GM18505 (cell line): ENCODE data around the gene PAM.
A peak's percentile ranks its signal among the peaks of the same experiment; 100 is the strongest.

Experiments
- ATAC-seq: cut with Tn5 transposase; IDR thresholded peaks from one replicate; pipeline ENCODE4 v1.9.1; 2021; ENCODE audit not compliant: unreplicated experiment
- POLR2A ChIP-seq: IDR thresholded peaks from 4 replicates; pipeline ENCODE4 v1.6.1; 2011; ENCODE audit warnings: borderline replicate concordance; ENCODE audit not compliant: insufficient read depth, insufficient read length; ENCODE audit errors: extremely low read depth

The PAM gene

DNA sequence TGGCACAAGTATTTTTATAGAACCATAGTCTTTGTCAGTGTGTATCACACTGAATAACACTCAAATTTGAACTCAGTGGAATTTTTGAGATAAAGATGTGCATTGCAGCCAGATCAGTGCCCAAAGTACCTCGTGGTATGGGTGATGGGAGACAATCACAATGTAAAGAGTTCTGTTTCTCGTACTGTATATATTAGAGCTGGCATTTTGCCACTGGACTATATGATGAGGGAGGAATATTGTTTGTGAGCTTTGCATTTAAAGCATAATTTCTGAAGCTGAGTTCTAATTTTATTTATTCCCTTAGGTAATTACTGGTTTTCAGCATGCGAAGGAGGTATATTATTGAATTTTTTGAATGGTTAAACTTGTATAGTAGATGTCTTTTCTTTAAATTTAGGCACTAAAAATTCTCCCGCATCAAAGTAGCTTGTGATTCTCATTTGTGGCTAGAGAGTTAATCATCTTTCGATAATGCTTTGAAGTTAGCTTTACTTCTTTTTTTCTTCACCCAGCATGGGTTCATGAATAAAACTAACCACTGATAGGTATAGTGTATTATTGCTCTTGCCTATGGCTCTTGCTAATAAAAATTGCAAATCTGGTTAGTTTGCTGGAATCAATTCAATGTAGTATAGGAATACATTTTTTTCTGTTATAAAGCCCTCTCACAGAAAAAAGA is 43.1 kb downstream of the PAM start:
- no peak for ATAC-seq
- no peak for TF ChIP-seq POLR2A

DNA sequence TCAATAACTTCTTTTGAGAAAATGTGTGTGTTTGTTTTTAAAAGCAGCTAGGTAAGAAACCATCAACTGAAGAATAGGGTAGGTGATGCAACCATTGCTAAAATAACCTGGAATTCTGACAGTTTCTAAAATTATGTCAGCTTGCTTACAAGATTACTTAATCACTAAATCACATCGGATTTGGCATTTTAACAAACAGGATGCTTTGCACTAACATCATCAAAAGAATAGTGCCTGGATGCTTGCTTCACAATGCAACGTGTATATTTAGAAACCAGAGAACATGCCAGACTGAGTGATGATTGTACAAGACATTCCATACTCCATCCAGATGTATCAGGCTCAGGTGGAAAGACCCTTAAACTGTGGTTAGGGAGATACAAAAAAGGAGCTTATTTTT is 43.9 kb downstream of the PAM start:
- no peak for ATAC-seq
- no peak for TF ChIP-seq POLR2A

DNA sequence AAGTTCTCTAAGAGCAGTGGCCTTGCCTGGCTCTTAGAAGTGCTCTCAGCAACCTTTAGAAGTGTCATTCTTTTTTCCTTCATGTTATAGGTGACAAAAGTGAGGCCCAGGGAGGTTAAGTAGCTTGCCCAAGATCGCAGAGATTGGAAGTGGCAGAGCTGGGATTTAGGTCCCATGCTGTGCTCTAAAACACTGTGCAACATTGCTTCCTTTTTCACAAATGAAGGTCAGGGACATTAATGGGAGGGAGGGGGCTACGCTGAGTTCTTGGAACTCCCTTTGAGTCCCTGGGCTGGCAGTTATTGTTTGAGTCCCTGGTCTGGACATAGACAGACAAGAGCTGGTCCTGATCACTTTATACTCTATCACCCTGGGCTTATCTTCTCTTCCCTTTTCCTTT is 45.3 kb downstream of the PAM start:
- no peak for ATAC-seq
- TF ChIP-seq POLR2A = no peak

DNA sequence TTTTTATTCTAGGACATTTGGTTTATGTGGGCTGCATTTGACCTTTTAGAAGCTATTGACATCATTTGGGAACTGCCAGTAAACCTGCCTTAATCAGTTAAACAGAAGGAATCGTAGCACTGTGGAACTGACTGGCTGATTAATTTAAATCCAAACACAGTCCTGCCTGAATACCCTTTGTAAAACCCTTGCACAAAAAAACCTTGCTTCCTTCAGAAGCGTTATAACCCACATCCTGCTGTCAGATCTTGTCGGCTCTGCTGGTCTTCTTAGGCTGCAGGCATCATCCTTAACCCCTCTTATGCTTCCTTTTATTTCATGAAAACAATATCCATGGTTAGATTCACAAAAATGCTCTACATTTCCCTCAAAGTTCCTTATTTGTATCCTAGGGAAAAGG is 46.3 kb downstream of the PAM start:
- no peak for ATAC-seq

DNA sequence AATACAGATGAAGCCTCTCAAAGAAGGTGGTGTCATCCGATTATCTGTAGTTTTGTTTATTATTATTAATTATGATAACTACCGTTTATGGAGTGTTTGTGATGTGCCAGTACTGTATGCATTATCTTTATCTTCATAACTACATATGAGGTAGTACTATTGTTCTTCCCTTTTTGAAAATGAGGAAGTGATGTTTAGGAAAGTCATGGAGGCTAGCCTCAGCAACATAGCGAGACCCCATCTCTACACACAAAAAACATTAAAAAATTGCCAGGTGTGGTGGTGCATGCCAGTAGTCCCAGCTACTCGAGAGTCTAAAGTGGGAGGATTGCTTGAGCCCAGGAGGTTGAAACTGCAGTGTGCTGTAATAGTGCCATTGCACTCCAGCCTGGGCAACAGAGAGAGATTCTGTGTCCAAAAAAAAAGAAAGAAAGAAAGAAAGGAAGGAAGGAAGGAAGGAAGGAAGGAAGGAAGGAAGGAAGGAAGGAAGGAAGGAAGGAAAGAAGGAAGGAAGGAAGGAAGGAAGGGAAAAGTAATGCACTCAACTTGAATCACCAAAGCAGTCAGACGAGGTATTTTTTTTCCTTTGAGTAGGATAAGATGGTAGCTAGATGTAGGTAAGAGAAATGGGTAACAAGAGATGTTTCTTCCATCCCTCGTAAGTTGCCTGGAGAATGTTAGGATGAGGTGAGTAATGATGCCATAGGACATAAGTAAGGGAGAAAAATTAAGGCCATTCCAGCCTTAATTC is 47.8 kb downstream of the PAM start:
- no peak for TF ChIP-seq POLR2A
- ATAC-seq = no peak

More for the DNA sequence above, 46.3 kb downstream of the PAM start:
- TF ChIP-seq POLR2A = no peak

DNA sequence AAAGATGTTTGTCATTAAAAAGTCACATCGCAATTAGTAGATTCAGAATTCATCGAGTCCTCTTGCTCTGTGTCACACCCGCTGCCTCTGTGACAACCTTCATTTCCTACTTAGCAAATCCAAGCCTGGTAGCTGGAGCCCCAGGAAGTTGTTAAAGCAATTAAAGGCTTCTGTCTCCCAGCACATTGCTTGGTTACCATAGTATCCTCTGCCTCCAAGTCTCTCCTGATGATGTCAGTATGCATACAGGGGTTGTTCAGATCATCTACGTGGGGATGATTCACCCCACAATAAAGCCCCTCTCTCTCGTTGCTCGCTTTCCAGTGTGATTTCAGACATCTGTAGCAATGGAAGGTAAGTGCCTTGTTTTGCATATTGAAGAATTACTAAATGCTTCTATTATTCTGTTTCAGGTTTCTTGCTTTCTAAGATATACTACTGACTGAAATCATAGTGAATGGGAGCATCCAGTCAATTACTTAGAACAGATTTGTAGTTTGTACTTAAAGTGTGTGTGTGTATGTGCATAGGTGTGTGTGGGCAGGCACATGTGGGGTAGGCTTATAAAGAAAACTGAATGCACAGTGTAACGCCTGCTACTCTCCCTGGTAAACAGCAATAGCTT is 52.9 kb downstream of the PAM start:
- ATAC-seq = no peak
- TF ChIP-seq POLR2A = no peak

DNA sequence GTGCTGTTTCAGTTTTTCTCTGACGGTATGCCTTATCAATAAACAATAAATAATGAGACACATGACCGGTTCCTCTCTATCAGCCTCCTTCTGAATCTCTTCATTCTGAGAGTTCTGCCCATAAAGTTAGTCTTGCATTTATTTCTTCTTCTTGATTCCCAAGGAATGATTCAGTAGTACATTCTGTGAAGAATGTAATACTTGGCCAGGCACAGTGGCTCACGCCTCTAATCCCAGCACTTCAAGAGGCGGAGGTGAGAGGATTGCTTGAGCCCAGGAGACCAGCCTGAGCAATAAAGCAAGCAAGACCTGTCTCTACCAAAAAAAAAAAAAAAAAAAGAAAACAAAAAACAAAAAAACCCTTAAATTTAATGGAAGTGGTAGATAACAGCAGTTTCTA is 53.9 kb downstream of the PAM start:
- no peak for ATAC-seq
- no peak for TF ChIP-seq POLR2A

DNA sequence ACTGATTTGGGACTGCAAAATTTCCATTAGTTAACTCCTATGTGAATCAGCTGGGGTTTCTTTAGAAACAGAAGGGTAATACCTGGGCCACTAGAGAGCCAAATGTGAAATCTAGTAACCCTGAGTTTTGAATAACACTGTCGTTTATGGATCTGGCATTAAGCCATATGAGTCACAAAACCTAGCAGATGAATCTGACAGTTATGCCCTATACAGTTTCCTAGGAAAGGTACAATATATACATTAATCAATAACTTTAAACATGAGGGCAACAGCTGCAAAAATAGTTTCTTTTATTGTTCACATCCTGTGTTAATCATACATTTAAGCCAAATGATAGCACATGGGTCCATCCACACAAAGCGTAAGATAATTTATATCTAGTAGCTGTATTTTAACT is 56.9 kb downstream of the PAM start:
- TF ChIP-seq POLR2A = no peak
- ATAC-seq = peak; percentile 51

DNA sequence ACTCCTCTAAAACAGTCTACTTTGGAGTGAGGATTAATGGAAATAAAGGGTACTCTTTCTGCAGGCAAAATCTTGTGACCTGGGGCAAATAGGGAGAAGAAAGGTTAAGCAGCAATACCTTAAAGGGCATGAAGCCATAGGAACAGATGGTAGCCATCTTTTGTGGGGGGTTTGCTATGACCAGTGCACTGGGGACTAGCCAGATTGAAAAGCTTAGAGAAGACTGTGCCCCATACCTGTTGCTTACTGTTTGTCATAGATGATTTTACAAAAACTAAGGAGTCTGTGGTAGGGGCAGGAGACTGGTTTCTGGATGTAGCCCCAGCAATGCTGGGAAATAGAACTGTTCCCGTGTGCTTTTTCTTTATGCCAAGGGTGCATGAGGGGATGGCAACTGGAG is 58.6 kb downstream of the PAM start:
- TF ChIP-seq POLR2A = no peak
- no peak for ATAC-seq

DNA sequence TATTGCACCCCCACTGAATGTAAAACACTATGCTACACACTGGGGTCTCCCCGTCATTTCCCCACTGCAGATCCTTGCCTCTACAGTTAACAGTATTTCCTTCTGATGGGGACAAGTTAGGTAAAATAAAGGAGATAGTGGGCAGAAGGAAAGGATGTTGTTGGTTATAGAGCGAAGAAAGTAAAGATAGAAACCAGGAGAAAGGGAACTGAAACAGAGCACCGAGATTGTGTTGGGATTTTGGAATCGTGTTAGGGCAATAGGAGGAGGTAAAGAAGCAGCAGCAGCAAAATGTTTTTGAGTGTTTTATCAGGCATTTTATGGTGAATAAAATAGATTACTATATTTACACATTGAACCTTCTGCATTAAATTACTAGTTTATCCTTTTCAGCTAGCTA is 60.0 kb downstream of the PAM start:
- TF ChIP-seq POLR2A = no peak
- ATAC-seq = no peak

DNA sequence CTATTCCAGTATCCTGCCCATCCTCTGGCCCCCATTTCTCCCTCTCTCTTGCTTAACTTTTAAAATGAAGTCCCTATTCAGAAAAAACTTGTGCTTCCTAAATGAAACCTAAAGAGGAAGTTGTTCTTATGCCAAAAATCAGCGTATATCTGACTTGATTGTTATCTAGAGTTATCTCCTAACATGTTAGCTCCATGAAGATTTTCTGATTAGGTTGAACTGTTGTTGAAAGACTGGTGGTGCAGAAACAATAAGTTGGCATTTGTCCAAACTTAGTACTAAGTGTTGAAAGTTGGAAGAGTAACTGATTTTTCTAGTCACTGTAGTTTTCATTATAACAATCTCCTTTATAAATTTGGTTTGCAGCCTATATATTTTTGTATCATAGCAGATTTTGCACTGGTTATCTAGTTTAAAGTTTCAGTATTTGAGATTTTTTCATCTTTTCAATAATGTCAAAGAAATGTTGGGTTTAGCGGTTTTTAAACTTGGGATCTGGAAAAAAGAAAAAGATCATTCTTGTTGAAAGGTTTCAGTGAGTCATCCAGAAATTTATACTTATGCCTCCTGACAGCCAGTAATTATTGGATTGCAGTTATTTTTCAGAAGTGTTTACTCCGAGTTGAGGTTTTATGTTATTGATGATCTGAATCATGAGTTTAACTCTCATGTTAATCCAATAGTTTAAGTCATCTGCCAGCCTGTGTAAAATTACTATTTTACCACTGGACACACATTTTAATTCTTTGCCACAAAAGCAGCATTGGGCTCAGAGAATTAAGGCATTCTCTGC is 60.6 kb downstream of the PAM start:
- TF ChIP-seq POLR2A = no peak
- no peak for ATAC-seq

DNA sequence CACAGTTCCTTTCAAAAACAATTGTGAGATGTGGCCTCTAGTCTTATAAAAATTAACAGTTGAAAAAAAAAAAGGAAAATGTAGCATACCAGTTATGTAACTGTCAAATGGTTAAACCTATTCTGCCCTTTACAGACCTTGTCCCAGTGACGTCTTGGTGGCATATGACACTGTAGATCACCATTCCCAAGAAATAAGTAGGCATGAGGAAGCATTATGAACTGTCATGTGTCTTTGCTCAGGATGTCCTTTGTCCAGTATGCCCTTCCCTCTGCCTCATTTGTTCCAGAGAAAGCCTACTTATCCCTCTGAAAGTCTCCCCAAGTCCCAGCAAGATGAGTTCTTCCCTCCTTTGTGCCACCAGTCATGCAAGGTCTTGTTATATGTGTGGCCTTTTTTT is 63.2 kb downstream of the PAM start:
- ATAC-seq = no peak
- TF ChIP-seq POLR2A = no peak

DNA sequence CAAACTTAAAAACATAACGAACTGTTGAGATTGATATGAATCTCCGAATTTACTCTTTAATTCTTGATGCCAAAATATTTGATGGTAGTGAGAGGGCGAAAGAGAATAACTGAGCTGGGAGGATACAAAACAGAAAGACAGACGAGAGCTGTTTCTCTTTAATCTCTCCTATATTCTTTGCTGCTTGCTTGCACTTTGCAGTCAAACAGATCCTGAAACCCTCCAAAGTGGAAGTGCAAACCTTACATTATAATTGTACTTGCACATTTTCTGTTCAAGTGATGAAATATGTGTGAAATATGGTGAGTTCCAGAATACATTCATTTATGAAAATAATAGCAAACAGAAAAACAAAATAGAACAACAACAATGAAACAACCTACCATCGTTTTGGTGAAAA is 63.8 kb downstream of the PAM start:
- TF ChIP-seq POLR2A = no peak
- no peak for ATAC-seq
